ENCODE measurements around the gene SETDB2. TPM values are rescaled to one million over a fixed set of nuclear protein-coding genes. Genes with fewer than 3 reads are reported as not detected.

SETDB2 gene
- 10 to 100 TPM; 17.6 to 22.0 TPM for total RNA-seq
- polyA plus RNA-seq (ENCODE audit: insufficient read length in 2 of 2): 10 to 100 TPM; 11.9 to 13.8 TPM
- long read RNA-seq, donor 1: 0 reads
- long read RNA-seq, donor 2: 0 reads
- long read RNA-seq, donor 3: 0 reads
- long read RNA-seq, donor 4: 0 reads

- under 1% methylated on average over 53 of the region's 53 CpGs for WGBS (ENCODE audit: insufficient coverage)
- peak; percentile 91 to 99 (median 96) for DNase-seq (ENCODE audit: low read depth in 4 of 6, low spot score in 6 of 6)
- Histone ChIP-seq H3K9me3 (ENCODE audit: control insufficient read depth, insufficient read depth, low read length) (no peaks in the 10 kb centered on the region), H3K4me3 (ENCODE audit: low read depth, low read length) (peak within 1 kb of the TSS; percentile 93), H3K27me3 (ENCODE audit: control insufficient read depth, insufficient read depth, low read length) (no peaks in the 10 kb centered on the region), H3K36me3 (ENCODE audit: control insufficient read depth, insufficient read depth, low read length) (no peaks in the 10 kb centered on the region), H3K4me1 (ENCODE audit: control insufficient read depth, insufficient read depth, low read length) (peaks cover 4% of the 10 kb centered on the region), H3K27ac (ENCODE audit: low read depth, low read length) (peak within 1 kb of the TSS; percentile 99)
Observed at GRCh38 chr13:49443704-49444523, at the start of gene SETDB2, which contains the start of gene CAB39L. Gene SETDB2, plus strand, starts transcription at chr13:49444274. Its CDS starts 7,620 bp downstream, at chr13:49451894. Gene CAB39L, minus strand, starts transcription at chr13:49444064. Its CDS starts 61,154 bp downstream, at chr13:49382910.

GRCh38 chr13:49395451-49395865 is 48.6 kb upstream of the SETDB2 start:
- Histone ChIP-seq H3K27me3 (ENCODE audit: control insufficient read depth, insufficient read depth, low read length) (no peaks in the 10 kb centered on the region), H3K4me3 (ENCODE audit: low read depth, low read length) (no peak overlapping the region), H3K27ac (ENCODE audit: low read depth, low read length) (no peak overlapping the region), H3K9me3 (ENCODE audit: control insufficient read depth, insufficient read depth, low read length) (no peaks in the 10 kb centered on the region), H3K4me1 (ENCODE audit: control insufficient read depth, insufficient read depth, low read length) (no peaks in the 10 kb centered on the region), H3K36me3 (ENCODE audit: control insufficient read depth, insufficient read depth, low read length) (no peaks in the 10 kb centered on the region)
- peak in 1 of 6 donors; percentile 75 for DNase-seq (ENCODE audit: low read depth in 4 of 6, low spot score in 6 of 6)
- no CpG with 5 or more reads among the region's 1 CpG for WGBS (ENCODE audit: insufficient coverage)

- no peak for DNase-seq (ENCODE audit: low read depth in 4 of 6, low spot score in 6 of 6)
- H3K36me3 ChIP-seq (ENCODE audit: control insufficient read depth, insufficient read depth, low read length): no peaks in the 10 kb centered on the region
- H3K27ac ChIP-seq (ENCODE audit: low read depth, low read length): no peak overlapping the region
Observed at GRCh38 chr13:49395878-49396380, 48.1 kb upstream of the SETDB2 start.

DNA sequence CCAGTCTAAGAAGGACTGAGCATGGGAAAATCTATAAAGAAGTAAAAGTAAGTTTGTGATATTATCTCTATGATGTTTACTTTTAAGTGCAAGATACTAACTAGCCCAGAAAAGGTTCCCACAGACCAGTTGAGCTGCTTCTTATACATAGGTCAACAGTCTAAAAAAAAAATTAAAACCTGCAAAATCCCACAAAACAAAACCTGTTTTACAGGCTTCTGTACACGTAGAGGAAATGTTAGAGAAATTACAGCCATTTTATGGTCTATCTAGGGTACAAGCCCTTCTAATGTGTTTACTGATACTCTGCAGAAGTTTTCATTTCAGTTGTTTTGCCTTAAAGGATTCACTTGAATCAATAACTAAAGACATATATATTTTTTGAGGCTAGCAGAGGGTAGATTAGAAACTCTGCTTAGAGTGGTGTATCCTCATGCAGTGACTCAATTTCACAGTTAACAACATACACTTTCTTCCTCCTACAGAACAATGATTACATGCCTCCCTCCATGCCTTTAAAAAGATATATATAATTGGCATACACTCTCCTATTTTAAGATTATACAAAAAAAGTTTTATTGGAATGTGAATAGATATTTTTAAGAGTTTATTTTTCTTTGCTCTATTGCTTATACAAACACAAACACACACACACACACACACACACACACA is 44.1 kb upstream of the SETDB2 start:
- H3K36me3 ChIP-seq (ENCODE audit: control insufficient read depth, insufficient read depth, low read length): no peaks in the 10 kb centered on the region
- WGBS (ENCODE audit: insufficient coverage): no CpG with 5 or more reads among the region's 1 CpG
- peak overlapping the region; percentile 28 for H3K4me3 ChIP-seq (ENCODE audit: low read depth, low read length)
- DNase-seq (ENCODE audit: low read depth in 4 of 6, low spot score in 6 of 6): no peak
- H3K27ac ChIP-seq (ENCODE audit: low read depth, low read length): no peak overlapping the region
- no peaks in the 10 kb centered on the region for H3K9me3 ChIP-seq (ENCODE audit: control insufficient read depth, insufficient read depth, low read length)
- no peaks in the 10 kb centered on the region for H3K4me1 ChIP-seq (ENCODE audit: control insufficient read depth, insufficient read depth, low read length)
- H3K27me3 ChIP-seq (ENCODE audit: control insufficient read depth, insufficient read depth, low read length): no peaks in the 10 kb centered on the region

More at GRCh38 chr13:49395878-49396380, 48.1 kb upstream of the SETDB2 start:
- 83% methylated on average over 1 of the region's 1 CpG for WGBS (ENCODE audit: insufficient coverage)
- no peak overlapping the region for H3K4me3 ChIP-seq (ENCODE audit: low read depth, low read length)
- no peaks in the 10 kb centered on the region for H3K4me1 ChIP-seq (ENCODE audit: control insufficient read depth, insufficient read depth, low read length)
- no peaks in the 10 kb centered on the region for H3K9me3 ChIP-seq (ENCODE audit: control insufficient read depth, insufficient read depth, low read length)
- H3K27me3 ChIP-seq (ENCODE audit: control insufficient read depth, insufficient read depth, low read length): no peaks in the 10 kb centered on the region

GRCh38 chr13:49400755-49401659 is 43.1 kb upstream of the SETDB2 start:
- H3K27ac ChIP-seq (ENCODE audit: low read depth, low read length): peak overlapping the region; percentile 89
- H3K4me1 ChIP-seq (ENCODE audit: control insufficient read depth, insufficient read depth, low read length): no peaks in the 10 kb centered on the region
- peak overlapping the region; percentile 28 for H3K4me3 ChIP-seq (ENCODE audit: low read depth, low read length)
- DNase-seq (ENCODE audit: low read depth in 4 of 6, low spot score in 6 of 6): peak in 4 of 6 donors; percentile 12 to 58 (median 24)
- 6% methylated on average over 4 of the region's 7 CpGs for WGBS (ENCODE audit: insufficient coverage)
- no peaks in the 10 kb centered on the region for H3K9me3 ChIP-seq (ENCODE audit: control insufficient read depth, insufficient read depth, low read length)
- no peaks in the 10 kb centered on the region for H3K27me3 ChIP-seq (ENCODE audit: control insufficient read depth, insufficient read depth, low read length)
- H3K36me3 ChIP-seq (ENCODE audit: control insufficient read depth, insufficient read depth, low read length): no peaks in the 10 kb centered on the region

- WGBS (ENCODE audit: insufficient coverage): 97% methylated on average over 3 of the region's 7 CpGs
- no peak overlapping the region for H3K27ac ChIP-seq (ENCODE audit: low read depth, low read length)
- no peak overlapping the region for H3K4me3 ChIP-seq (ENCODE audit: low read depth, low read length)
- no peaks in the 10 kb centered on the region for H3K4me1 ChIP-seq (ENCODE audit: control insufficient read depth, insufficient read depth, low read length)
- no peaks in the 10 kb centered on the region for H3K36me3 ChIP-seq (ENCODE audit: control insufficient read depth, insufficient read depth, low read length)
- no peaks in the 10 kb centered on the region for H3K9me3 ChIP-seq (ENCODE audit: control insufficient read depth, insufficient read depth, low read length)
- no peak for DNase-seq (ENCODE audit: low read depth in 4 of 6, low spot score in 6 of 6)
- H3K27me3 ChIP-seq (ENCODE audit: control insufficient read depth, insufficient read depth, low read length): no peaks in the 10 kb centered on the region
Observed at GRCh38 chr13:49403996-49404702, 39.9 kb upstream of the SETDB2 start.

DNA sequence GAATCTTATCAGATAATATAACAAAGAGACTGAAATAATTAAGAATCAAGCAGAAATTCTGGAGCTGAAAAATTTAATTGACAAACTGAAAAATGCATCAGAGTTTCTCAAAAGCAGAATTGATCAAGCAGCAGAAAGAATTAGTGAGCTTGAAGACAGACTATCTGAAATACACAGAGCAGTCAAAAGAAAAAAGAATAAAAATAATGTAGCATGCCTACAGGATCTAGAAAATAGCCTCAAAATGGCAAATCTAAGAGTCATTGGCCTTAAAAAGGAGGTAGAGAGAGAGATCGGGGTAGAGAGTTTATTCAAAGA is 39.4 kb upstream of the SETDB2 start:
- Histone ChIP-seq H3K27ac (ENCODE audit: low read depth, low read length) (no peak overlapping the region), H3K27me3 (ENCODE audit: control insufficient read depth, insufficient read depth, low read length) (no peaks in the 10 kb centered on the region), H3K36me3 (ENCODE audit: control insufficient read depth, insufficient read depth, low read length) (no peaks in the 10 kb centered on the region), H3K4me3 (ENCODE audit: low read depth, low read length) (no peak overlapping the region), H3K4me1 (ENCODE audit: control insufficient read depth, insufficient read depth, low read length) (no peaks in the 10 kb centered on the region), H3K9me3 (ENCODE audit: control insufficient read depth, insufficient read depth, low read length) (no peaks in the 10 kb centered on the region)
- DNase-seq (ENCODE audit: low read depth in 4 of 6, low spot score in 6 of 6): no peak
- WGBS (ENCODE audit: insufficient coverage): no CpG with 5 or more reads among the region's 1 CpG

- H3K36me3 ChIP-seq (ENCODE audit: control insufficient read depth, insufficient read depth, low read length): no peaks in the 10 kb centered on the region
- no peaks in the 10 kb centered on the region for H3K4me1 ChIP-seq (ENCODE audit: control insufficient read depth, insufficient read depth, low read length)
Observed at GRCh38 chr13:49407068-49407467, 37.0 kb upstream of the SETDB2 start.

More at GRCh38 chr13:49407068-49407467, 37.0 kb upstream of the SETDB2 start:
- Histone ChIP-seq H3K9me3 (ENCODE audit: control insufficient read depth, insufficient read depth, low read length) (no peaks in the 10 kb centered on the region), H3K27me3 (ENCODE audit: control insufficient read depth, insufficient read depth, low read length) (no peaks in the 10 kb centered on the region), H3K4me3 (ENCODE audit: low read depth, low read length) (no peak overlapping the region), H3K27ac (ENCODE audit: low read depth, low read length) (no peak overlapping the region)
- DNase-seq (ENCODE audit: low read depth in 4 of 6, low spot score in 6 of 6): no peak
- WGBS (ENCODE audit: insufficient coverage): no CpG with 5 or more reads among the region's 1 CpG

All from spinal cord (tissue), 10 donors.